GM19240 (cell line): ENCODE measurements around the gene ATL3.
"Not testable (repeated sequence)": the region's sequence is repeated elsewhere in the genome, so short reads cannot be mapped to it uniquely, and the experiment has no call there.

ENCODE experiments used
- DNase-seq: peaks from one replicate; pipeline ENCODE4 v3.0.0; 2011; ENCODE audit warnings: low spot score; ENCODE audit not compliant: insufficient read length

Gene ATL3

GRCh38 chr11:63590024-63590788 is 81.0 kb downstream of the ATL3 start:
- no peak for DNase-seq

GRCh38 chr11:63589000-63589399 is 82.2 kb downstream of the ATL3 start:
- no peak for DNase-seq

GRCh38 chr11:63586451-63587166 is 84.6 kb downstream of the ATL3 start:
- no peak for DNase-seq

- DNase-seq: no peak
These were observed 87.9 kb downstream of the ATL3 start for GRCh38 chr11:63583357-63583677.

GRCh38 chr11:63581224-63581623 is 90.0 kb downstream of the ATL3 start:
- DNase-seq: not testable (repeated sequence)

GRCh38 chr11:63578882-63579281 is 92.3 kb downstream of the ATL3 start:
- DNase-seq: not testable (repeated sequence)

GRCh38 chr11:63574856-63575602 is 96.1 kb downstream of the ATL3 start:
- no peak for DNase-seq
